Activated CD4-positive, alpha-beta T cell treated with anti-CD3 and anti-CD28 coated beads for 36 hours (primary cell): ENCODE results near the gene MAG. TPM values are rescaled to one million over a fixed set of nuclear protein-coding genes. Genes with fewer than 3 reads are reported as not detected.
"Not testable (repeated sequence)": the region's sequence is repeated elsewhere in the genome, so short reads cannot be mapped to it uniquely, and the experiment has no call there.

ENCODE experiments used
- ATAC-seq: fragments of 200-7000 bp; cut with Tn5 transposase; one replicate; pipeline ENCODE4 v1.10.0; 2021; ENCODE audit warnings: mild to moderate bottlenecking, moderate library complexity
- CTCF ChIA-PET: fragments of 350-600 bp; sonication (Branson Sonifier 250); formaldehyde crosslinking; loops from one replicate; lab custom pipeline; 2021; ENCODE audit warnings: antibody characterized with exemption; lab: Charles Lee
- POLR2A ChIA-PET: fragments of 350-600 bp; sonication (Branson Sonifier 250); formaldehyde crosslinking; loops from one replicate; lab custom pipeline; 2021; ENCODE audit warnings: antibody characterized with exemption, inconsistent platforms; lab: Charles Lee
- DNase-seq: peaks from one replicate; pipeline ENCODE4 v3.0.0-alpha.2; 2020
- H3K27ac Mint-ChIP-seq: one replicate; pipeline ENCODE4 v1.8.0; 2021; ENCODE audit warnings: mixed read lengths
- H3K27me3 Mint-ChIP-seq: one replicate; pipeline ENCODE4 v1.8.0; 2021; ENCODE audit warnings: mixed read lengths
- H3K36me3 Mint-ChIP-seq: one replicate; pipeline ENCODE4 v1.8.0; 2021; ENCODE audit warnings: low read depth, mixed read lengths
- H3K4me1 Mint-ChIP-seq: one replicate; pipeline ENCODE4 v1.8.0; 2021; ENCODE audit warnings: mixed read lengths
- H3K4me3 Mint-ChIP-seq: one replicate; pipeline ENCODE4 v1.8.0; 2021; ENCODE audit warnings: mild to moderate bottlenecking, moderate library complexity, mixed read lengths
- H3K9me3 Mint-ChIP-seq: one replicate; pipeline ENCODE4 v1.8.0; 2021; ENCODE audit warnings: low read depth, mixed read lengths
- intact Hi-C, 2 experiments: fragments of 100-400 bp; cut with DNase I in 1 of 2; cut with micrococcal nuclease in 1 of 2; formaldehyde crosslinking; loops; one replicate each; pipeline versions ENCODE4 v1.14.2 to v1.15.1; 2022 to 2024; cut with DNase I, micrococcal nuclease
- total RNA-seq, 2 experiments: library from RNA; stranded (reverse); gene quantifications; one replicate each; pipeline ENCODE4 v1.2.3, GENCODE V29; 2021

MAG gene
- total RNA-seq, 2 experiments from 2014 or later, result 0.19 to 0.34 TPM

GRCh38 chr19:35286101-35286500, 5.9 kb upstream of the MAG start:
- CTCF ChIA-PET, result interaction anchor here (0.6 kb wide), 1 partner anchor 429 kb away, joined by 3 read pairs; no protein-coding TSS in a partner anchor
- intact Hi-C loops, H3K4me3 Mint-ChIP-seq, H3K4me1 Mint-ChIP-seq, H3K36me3 Mint-ChIP-seq, H3K27ac Mint-ChIP-seq, H3K9me3 Mint-ChIP-seq: not testable (repeated sequence)
- DNase-seq, result peak; percentile 49
- POLR2A ChIA-PET, result interaction anchor here (1.6 kb wide), 1 partner anchor 22 kb away, joined by 12 read pairs; no protein-coding TSS in a partner anchor
- H3K27me3 Mint-ChIP-seq, result peaks cover 22% of the 10 kb centered on the region
- ATAC-seq, result peak; percentile 37

- ATAC-seq (no peak), DNase-seq (no peak)
- ChIA-PET CTCF (interaction anchor here (0.6 kb wide), 2 partner anchors 10 to 32 kb away, joined by 3 to 4 read pairs; no protein-coding TSS in a partner anchor), POLR2A (no interaction called here)
- H3K27me3 Mint-ChIP-seq, result peaks cover 15% of the 10 kb centered on the region
- no peak overlapping the region for H3K27ac Mint-ChIP-seq
- no peaks in the 10 kb centered on the region for H3K4me1 Mint-ChIP-seq
- no peaks in the 10 kb centered on the region for H3K36me3 Mint-ChIP-seq
- intact Hi-C loops, result no loop called here
- H3K9me3 Mint-ChIP-seq, result no peaks in the 10 kb centered on the region
- no peak overlapping the region for H3K4me3 Mint-ChIP-seq
These were observed 4.2 kb upstream of the MAG start for GRCh38 chr19:35287713-35288112.

GRCh38 chr19:35288331-35288730, 3.6 kb upstream of the MAG start:
- CTCF ChIA-PET, result interaction anchor here (0.6 kb wide), 1 partner anchor 32 kb away, joined by 3 read pairs; no protein-coding TSS in a partner anchor

GRCh38 chr19:35288906-35289305, 3.1 kb upstream of the MAG start:
- ATAC-seq (no peak), DNase-seq (no peak)
- H3K36me3 Mint-ChIP-seq, result no peaks in the 10 kb centered on the region
- H3K4me1 Mint-ChIP-seq, result no peaks in the 10 kb centered on the region
- no peak overlapping the region for H3K27ac Mint-ChIP-seq
- POLR2A ChIA-PET, result no interaction called here
- H3K27me3 Mint-ChIP-seq, result peaks cover 7% of the 10 kb centered on the region
- CTCF ChIA-PET, result no interaction called here
- intact Hi-C loops, result no loop called here
- H3K4me3 Mint-ChIP-seq, result no peak overlapping the region
- no peaks in the 10 kb centered on the region for H3K9me3 Mint-ChIP-seq

More at GRCh38 chr19:35288331-35288730, 3.6 kb upstream of the MAG start:
- H3K27me3 Mint-ChIP-seq, result peaks cover 9% of the 10 kb centered on the region
- H3K27ac Mint-ChIP-seq, result no peak overlapping the region
- intact Hi-C loops, result no loop called here
- ATAC-seq, result no peak
- no peaks in the 10 kb centered on the region for H3K4me1 Mint-ChIP-seq
- POLR2A ChIA-PET, result interaction anchor here (0.6 kb wide), 1 partner anchor 39 kb away, joined by 6 read pairs; no protein-coding TSS in a partner anchor
- no peak for DNase-seq
- H3K9me3 Mint-ChIP-seq, result no peaks in the 10 kb centered on the region
- no peak overlapping the region for H3K4me3 Mint-ChIP-seq
- no peaks in the 10 kb centered on the region for H3K36me3 Mint-ChIP-seq

- ATAC-seq, result no peak
- no peak overlapping the region for H3K27ac Mint-ChIP-seq
- H3K36me3 Mint-ChIP-seq, result no peaks in the 10 kb centered on the region
- CTCF ChIA-PET, result no interaction called here
- peaks cover under 1% of the 10 kb centered on the region for H3K4me1 Mint-ChIP-seq
- no peaks in the 10 kb centered on the region for H3K9me3 Mint-ChIP-seq
- intact Hi-C loops, result no loop called here
- H3K4me3 Mint-ChIP-seq, result no peak overlapping the region
- DNase-seq, result no peak
- POLR2A ChIA-PET, result no interaction called here
- no peaks in the 10 kb centered on the region for H3K27me3 Mint-ChIP-seq
These were observed 1.4 kb upstream of the MAG start for GRCh38 chr19:35290381-35291127.

- H3K36me3 Mint-ChIP-seq, result no peaks in the 10 kb centered on the region
- no peak overlapping the region for H3K4me3 Mint-ChIP-seq
- intact Hi-C loops, result no loop called here
- H3K27me3 Mint-ChIP-seq, result no peaks in the 10 kb centered on the region
- POLR2A ChIA-PET, result no interaction called here
- no peak overlapping the region for H3K27ac Mint-ChIP-seq
- CTCF ChIA-PET, result no interaction called here
- H3K4me1 Mint-ChIP-seq, result peaks cover 8% of the 10 kb centered on the region
- no peaks in the 10 kb centered on the region for H3K9me3 Mint-ChIP-seq
- no peak for DNase-seq
- no peak for ATAC-seq
These were observed 702 bp upstream of the MAG start for GRCh38 chr19:35291259-35291658.

- no peak for DNase-seq
- ATAC-seq, result no peak
These were observed 731 bp downstream of the MAG start for GRCh38 chr19:35292421-35293362.

GRCh38 chr19:35293363-35293739, 1.4 kb downstream of the MAG start:
- no peaks in the 10 kb centered on the region for H3K9me3 Mint-ChIP-seq
- ATAC-seq, result no peak
- POLR2A ChIA-PET, result no interaction called here

More at GRCh38 chr19:35292421-35293362, 731 bp downstream of the MAG start:
- ChIA-PET POLR2A (no interaction called here), CTCF (no interaction called here)
- Mint-ChIP-seq H3K9me3 (no peaks in the 10 kb centered on the region), H3K27ac (no peak overlapping the region), H3K4me1 (peaks cover 8% of the 10 kb centered on the region), H3K4me3 (no peak overlapping the region), H3K36me3 (no peaks in the 10 kb centered on the region), H3K27me3 (no peaks in the 10 kb centered on the region)
- intact Hi-C loops, result no loop called here

GRCh38 chr19:35293808-35294207, 1.8 kb downstream of the MAG start:
- intact Hi-C loops, result no loop called here
- Mint-ChIP-seq H3K27me3 (no peaks in the 10 kb centered on the region), H3K36me3 (no peaks in the 10 kb centered on the region), H3K9me3 (no peaks in the 10 kb centered on the region), H3K27ac (no peak overlapping the region), H3K4me3 (no peak overlapping the region), H3K4me1 (peaks cover 8% of the 10 kb centered on the region)
- ATAC-seq (no peak), DNase-seq (no peak)
- ChIA-PET POLR2A (interaction anchor here (0.6 kb wide), 1 partner anchor 13 kb away, joined by 3 read pairs; no protein-coding TSS in a partner anchor), CTCF (no interaction called here)

More at GRCh38 chr19:35293363-35293739, 1.4 kb downstream of the MAG start:
- no peak for DNase-seq
- Mint-ChIP-seq H3K27ac (no peak overlapping the region), H3K4me3 (no peak overlapping the region), H3K27me3 (no peaks in the 10 kb centered on the region), H3K4me1 (peaks cover 8% of the 10 kb centered on the region), H3K36me3 (no peaks in the 10 kb centered on the region)
- intact Hi-C loops, result no loop called here
- CTCF ChIA-PET, result no interaction called here

- intact Hi-C loops, result no loop called here
- H3K9me3 Mint-ChIP-seq, result no peaks in the 10 kb centered on the region
- DNase-seq (no peak), ATAC-seq (no peak)
- no peaks in the 10 kb centered on the region for H3K36me3 Mint-ChIP-seq
- no peak overlapping the region for H3K27ac Mint-ChIP-seq
- ChIA-PET POLR2A (interaction anchor here (0.6 kb wide), 1 partner anchor 14 kb away, joined by 3 read pairs; no protein-coding TSS in a partner anchor), CTCF (no interaction called here)
- no peak overlapping the region for H3K4me3 Mint-ChIP-seq
- no peaks in the 10 kb centered on the region for H3K27me3 Mint-ChIP-seq
- peaks cover 8% of the 10 kb centered on the region for H3K4me1 Mint-ChIP-seq
These were observed 2.4 kb downstream of the MAG start for GRCh38 chr19:35294328-35294727.
